IMR-90 (cell line): ENCODE data around the gene ZNF473.

Experiments
- CEBPB ChIP-seq: IDR thresholded peaks from 2 replicates; pipeline ENCODE4 v1.6.1; 2012; ENCODE audit warnings: low read depth, low read length, improper control_type of control experiment
- CHD1 ChIP-seq: IDR thresholded peaks from 2 replicates; pipeline ENCODE4 v1.6.1; 2012; ENCODE audit warnings: low read depth, low read length, improper control_type of control experiment
- CTCF ChIP-seq: conservative IDR thresholded peaks from 2 replicates; pipeline ENCODE4 v1.5.1; 2012; ENCODE audit warnings: mild to moderate bottlenecking, low read depth, low read length, improper control_type of control experiment
- SMC3 ChIP-seq: fragments of 150-350 bp; IDR thresholded peaks from 2 replicates; pipeline ENCODE4 v1.6.1; 2016; ENCODE audit warnings: low read depth, mild to moderate bottlenecking, antibody characterized with exemption, low read length, moderate library complexity
- USF2 ChIP-seq: fragments of 150-350 bp; IDR thresholded peaks from 2 replicates; pipeline ENCODE4 v1.6.1; 2017; ENCODE audit warnings: mild to moderate bottlenecking, antibody characterized with exemption, low read length, low read depth

GRCh38 chr19:50025794-50026549 is at the start of gene ZNF473:
- TF ChIP-seq USF2, result peak; percentile 41; the same call in 1 of the 2 replicates
- no peak for TF ChIP-seq CTCF
- TF ChIP-seq SMC3, result no peak
- no peak for TF ChIP-seq CHD1
- TF ChIP-seq CEBPB, result no peak
